Gastrocnemius medialis (tissue), 4 donors: ENCODE measurements around the gene TGFB1. TPM values are rescaled to one million over a fixed set of nuclear protein-coding genes. Genes with fewer than 3 reads are reported as not detected.

Experiments used
- ATAC-seq, 2 donors: fragments of 150-250 bp; one replicate each; pipeline ENCODE4 v1.9.1; 2016
- DNase-seq, 2 donors: peaks; one replicate each; pipeline ENCODE4 v3.0.0-alpha.2; 2019
- H3K27ac ChIP-seq, 4 donors: fragments of 200-600 bp; sonication (generic); 1 replicate in 1 of 4; 2 replicates in 3 of 4; pipeline ENCODE4 v1.5.1; 2016 to 2018; ENCODE audit warnings: mild to moderate bottlenecking in 2 of 4, moderate library complexity in 1 of 4
- H3K27me3 ChIP-seq, 3 donors: fragments of 200-600 bp; sonication (generic) in 2 of 3; 1 replicate in 1 of 3; 2 replicates in 2 of 3; pipeline versions ENCODE4 v1.5.1 to v1.6.0; 2016 to 2019; ENCODE audit warnings: mild to moderate bottlenecking in 1 of 3, moderate library complexity in 1 of 3
- H3K36me3 ChIP-seq, 2 donors: fragments of 200-600 bp; sonication (generic) in 1 of 2; one replicate each; pipeline ENCODE4 v1.5.1; 2017 to 2018
- H3K4me1 ChIP-seq, 2 donors: fragments of 200-600 bp; sonication (generic) in 1 of 2; one replicate each; pipeline ENCODE4 v1.5.1; 2016 to 2017; ENCODE audit warnings: mild to moderate bottlenecking in 2 of 2
- H3K4me3 ChIP-seq, 4 donors: fragments of 200-600 bp; sonication (generic) in 3 of 4; 1 replicate in 1 of 4; 2 replicates in 3 of 4; pipeline ENCODE4 v1.5.1; 2016 to 2019; ENCODE audit warnings: mild to moderate bottlenecking in 2 of 4
- H3K9me3 ChIP-seq, 3 donors: fragments of 200-600 bp; sonication (generic) in 2 of 3; 1 replicate in 1 of 3; 2 replicates in 2 of 3; pipeline ENCODE4 v1.5.1; 2016 to 2019
- POLR2A ChIP-seq, 2 donors: fragments of 450-650 bp; IDR thresholded peaks; one replicate each; pipeline ENCODE4 v1.6.1; 2017; ENCODE audit warnings: antibody characterized with exemption in 2 of 2, mild to moderate bottlenecking in 2 of 2, moderate library complexity in 2 of 2
- in situ Hi-C, 4 donors: fragments of 200-750 bp; cut with MboI; loops; one replicate each; pipeline versions ENCODE4 v1.15.0 to v1.8.0; 2017; ENCODE audit warnings: low sequenced_read_pairs in 4 of 4
- intact Hi-C: fragments of 100-400 bp; cut with DNase I; formaldehyde crosslinking; loops from one replicate; pipeline ENCODE4 v1.15.1; 2023; ENCODE audit warnings: low total_unique reads
- total RNA-seq, 4 donors: library from RNA; depleted of rRNA; stranded (reverse); fragments of >200 nt; gene quantifications; one replicate each; pipeline versions ENCODE4 v1.1.0 to v1.2.3, GENCODE V29; 2016
- TF ChIP-seq, protein P1 (sequence below), 5 experiments: fragments of 450-650 bp in 3 of 5; fragments of 200-600 bp in 2 of 5; sonication (generic) in 2 of 5; IDR thresholded peaks in 4 of 5; conservative IDR thresholded peaks in 1 of 5; 1 replicate in 4 of 5; 2 replicates in 1 of 5; pipeline ENCODE4 v1.5.1; 2016 to 2019; ENCODE audit warnings: antibody characterized with exemption in 5 of 5, mild to moderate bottlenecking in 3 of 5, moderate library complexity in 3 of 5

Gene TGFB1
- total RNA-seq, 4 donors from 2014 or later, result 1.9 to 5.2 (median 4.9) TPM

- TF ChIP-seq POLR2A (IDR thresholded peaks at IDR 0.05), result no peak
- TF ChIP-seq, protein P1, sequence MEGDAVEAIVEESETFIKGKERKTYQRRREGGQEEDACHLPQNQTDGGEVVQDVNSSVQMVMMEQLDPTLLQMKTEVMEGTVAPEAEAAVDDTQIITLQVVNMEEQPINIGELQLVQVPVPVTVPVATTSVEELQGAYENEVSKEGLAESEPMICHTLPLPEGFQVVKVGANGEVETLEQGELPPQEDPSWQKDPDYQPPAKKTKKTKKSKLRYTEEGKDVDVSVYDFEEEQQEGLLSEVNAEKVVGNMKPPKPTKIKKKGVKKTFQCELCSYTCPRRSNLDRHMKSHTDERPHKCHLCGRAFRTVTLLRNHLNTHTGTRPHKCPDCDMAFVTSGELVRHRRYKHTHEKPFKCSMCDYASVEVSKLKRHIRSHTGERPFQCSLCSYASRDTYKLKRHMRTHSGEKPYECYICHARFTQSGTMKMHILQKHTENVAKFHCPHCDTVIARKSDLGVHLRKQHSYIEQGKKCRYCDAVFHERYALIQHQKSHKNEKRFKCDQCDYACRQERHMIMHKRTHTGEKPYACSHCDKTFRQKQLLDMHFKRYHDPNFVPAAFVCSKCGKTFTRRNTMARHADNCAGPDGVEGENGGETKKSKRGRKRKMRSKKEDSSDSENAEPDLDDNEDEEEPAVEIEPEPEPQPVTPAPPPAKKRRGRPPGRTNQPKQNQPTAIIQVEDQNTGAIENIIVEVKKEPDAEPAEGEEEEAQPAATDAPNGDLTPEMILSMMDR (IDR thresholded peaks at IDR 0.05 in 4 of 5, conservative IDR thresholded peaks at IDR 0.05 in 1 of 5), result no peak
- no peaks in the 10 kb centered on the region for H3K9me3 ChIP-seq
- H3K4me1 ChIP-seq, result no peaks in the 10 kb centered on the region
- DNase-seq (no peak), ATAC-seq (no peak)
- H3K27ac ChIP-seq, result no peak overlapping the region
- H3K36me3 ChIP-seq, result peaks cover 6 to 84% of the 10 kb centered on the region in 2 donors
- intact Hi-C loops (no loop called here), in situ Hi-C loops (no loop called here)
- H3K27me3 ChIP-seq, result no peaks in the 10 kb centered on the region
- no peak overlapping the region for H3K4me3 ChIP-seq
Observed at GRCh38 chr19:41288673-41289530, 64.8 kb downstream of the TGFB1 start.

Other genes starting within 250 kb of the TGFB1 start
- not detected for gene CYP2F1, start 239.5 kb downstream of the TGFB1 start, total RNA-seq
- gene CYP2S1, start 160.7 kb downstream of the TGFB1 start, total RNA-seq, result under 1 TPM in 2 of 4 donors, not detected in 2; 0.31 to 0.64 TPM
- 10 to 100 TPM; 17.4 to 49.2 (median 37.4) TPM for gene AXL, start 134.7 kb downstream of the TGFB1 start, total RNA-seq
- 100 to 1,000 TPM in 1 of 4 donors, 10 to 100 TPM in 3; 49.5 to 101 (median 92.4) TPM for gene HNRNPUL1, start 89.5 kb downstream of the TGFB1 start, total RNA-seq
- 10 to 100 TPM in 3 of 4 donors, 1 to 10 TPM in 1; 8.6 to 15.3 (median 15.1) TPM for gene CCDC97, start 43.8 kb downstream of the TGFB1 start, total RNA-seq
- gene B9D2, start 10.2 kb upstream of the TGFB1 start, total RNA-seq, result 1 to 10 TPM; 2.6 to 6.9 (median 4.5) TPM
- 10 to 100 TPM in 1 of 4 donors, 1 to 10 TPM in 3; 1.6 to 13.6 (median 4.7) TPM for gene TMEM91, start 22.6 kb upstream of the TGFB1 start, total RNA-seq
- 10 to 100 TPM; 29.1 to 61.9 (median 40.9) TPM for gene EXOSC5, start 43.4 kb upstream of the TGFB1 start, total RNA-seq
- 100 to 1,000 TPM in 1 of 4 donors, 10 to 100 TPM in 3; 80.8 to 115 (median 84.1) TPM for gene BCKDHA, start 43.9 kb upstream of the TGFB1 start, total RNA-seq
- gene B3GNT8, start 73.5 kb upstream of the TGFB1 start, total RNA-seq, result under 1 TPM in 3 of 4 donors, not detected in 1; 0.24 to 0.33 (median 0.33) TPM
- 10 to 100 TPM; 41.0 to 61.0 (median 49.8) TPM for gene DMAC2, start 86.0 kb upstream of the TGFB1 start, total RNA-seq
- gene ERICH4, start 89.2 kb upstream of the TGFB1 start, total RNA-seq, result not detected
- under 1 TPM in 1 of 4 donors, not detected in 3; 0.49 TPM for gene CEACAM21, start 222.2 kb upstream of the TGFB1 start, total RNA-seq